ENCODE measurements around the gene EMD.

DNA sequence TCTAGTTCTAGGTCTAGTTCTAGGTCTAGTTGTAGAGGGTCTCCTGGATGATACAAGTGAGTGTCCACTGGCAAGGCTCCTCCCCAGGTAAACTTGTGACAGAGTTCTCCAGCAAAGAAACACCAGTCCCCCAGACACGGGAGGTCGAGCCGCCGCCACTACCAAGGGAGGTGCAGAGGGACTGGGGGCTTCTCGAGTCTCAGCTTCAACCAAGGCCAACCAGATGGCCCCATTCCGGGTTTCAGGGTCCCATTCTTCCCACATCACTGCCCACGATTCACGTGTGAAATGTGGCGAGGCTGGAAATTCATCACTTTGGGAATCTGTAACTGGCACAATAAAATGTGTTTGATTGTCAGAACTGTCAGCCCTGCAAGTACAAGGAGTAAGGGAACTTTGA lies 46.0 kb upstream of the EMD start:
- TF ChIP-seq, protein P1, sequence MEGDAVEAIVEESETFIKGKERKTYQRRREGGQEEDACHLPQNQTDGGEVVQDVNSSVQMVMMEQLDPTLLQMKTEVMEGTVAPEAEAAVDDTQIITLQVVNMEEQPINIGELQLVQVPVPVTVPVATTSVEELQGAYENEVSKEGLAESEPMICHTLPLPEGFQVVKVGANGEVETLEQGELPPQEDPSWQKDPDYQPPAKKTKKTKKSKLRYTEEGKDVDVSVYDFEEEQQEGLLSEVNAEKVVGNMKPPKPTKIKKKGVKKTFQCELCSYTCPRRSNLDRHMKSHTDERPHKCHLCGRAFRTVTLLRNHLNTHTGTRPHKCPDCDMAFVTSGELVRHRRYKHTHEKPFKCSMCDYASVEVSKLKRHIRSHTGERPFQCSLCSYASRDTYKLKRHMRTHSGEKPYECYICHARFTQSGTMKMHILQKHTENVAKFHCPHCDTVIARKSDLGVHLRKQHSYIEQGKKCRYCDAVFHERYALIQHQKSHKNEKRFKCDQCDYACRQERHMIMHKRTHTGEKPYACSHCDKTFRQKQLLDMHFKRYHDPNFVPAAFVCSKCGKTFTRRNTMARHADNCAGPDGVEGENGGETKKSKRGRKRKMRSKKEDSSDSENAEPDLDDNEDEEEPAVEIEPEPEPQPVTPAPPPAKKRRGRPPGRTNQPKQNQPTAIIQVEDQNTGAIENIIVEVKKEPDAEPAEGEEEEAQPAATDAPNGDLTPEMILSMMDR (IDR thresholded peaks at IDR 0.05), result no peak
- TF ChIP-seq POLR2A (IDR thresholded peaks at IDR 0.05) (no peak), POLR2AphosphoS5 (IDR thresholded peaks at IDR 0.05) (no peak)

Data from prostate gland (tissue), 2 donors.